Keratinocyte (primary cell): ENCODE measurements around the gene USP44. TPM values are rescaled to one million over a fixed set of nuclear protein-coding genes. Genes with fewer than 3 reads are reported as not detected.

ENCODE experiments used
- DNase-seq: peaks from one replicate; pipeline ENCODE4 v3.0.0-alpha.2; 2011; ENCODE audit warnings: low read depth, missing footprints, low spot score
- FAIRE-seq: peaks from 2 replicates; lab custom pipeline; 2011; peaks lifted over from hg19 to GRCh38; lab: Jason Lieb, UNC
- H2AFZ ChIP-seq: 2 replicates; pipeline ENCODE4 v1.6.0; 2012; ENCODE audit warnings: low read length, control low read depth, inconsistent platforms; ENCODE audit not compliant: control insufficient read depth
- H3K27ac ChIP-seq: 2 replicates; pipeline ENCODE4 v1.5.1; 2011; ENCODE audit warnings: low read length; ENCODE audit not compliant: control insufficient read depth, insufficient read depth
- H3K27me3 ChIP-seq: 3 replicates; pipeline ENCODE4 v1.6.0; 2011; ENCODE audit warnings: low read length; ENCODE audit not compliant: control insufficient read depth, insufficient read depth; ENCODE audit errors: extremely low read depth
- H3K36me3 ChIP-seq, 2 experiments: 2 replicates in 1 of 2; 3 replicates in 1 of 2; pipeline ENCODE4 v1.5.1; 2011; ENCODE audit warnings: low read length in 2 of 2, mild to moderate bottlenecking in 1 of 2; ENCODE audit not compliant: control insufficient read depth in 2 of 2, insufficient read depth in 2 of 2; ENCODE audit errors: extremely low read depth in 1 of 2
- H3K4me1 ChIP-seq: 3 replicates; pipeline ENCODE4 v1.5.1; 2011; ENCODE audit warnings: low read length; ENCODE audit not compliant: control insufficient read depth, insufficient read depth; ENCODE audit errors: extremely low read depth
- H3K4me2 ChIP-seq: 3 replicates; pipeline ENCODE4 v1.6.0; 2011; ENCODE audit warnings: low read depth, low read length; ENCODE audit not compliant: control insufficient read depth, insufficient read depth; ENCODE audit errors: extremely low read depth
- H3K4me3 ChIP-seq, 3 experiments: fragments of 200-600 bp in 1 of 3; sonication (generic) in 1 of 3; 2 replicates in 2 of 3; 3 replicates in 1 of 3; pipeline ENCODE4 v1.5.1; 2011 to 2016; ENCODE audit warnings: low read length in 3 of 3, mild to moderate bottlenecking in 3 of 3, control low read depth in 2 of 3, inconsistent platforms in 1 of 3, low read depth in 1 of 3, mixed read lengths in 1 of 3, mixed run types in 1 of 3, moderate library complexity in 1 of 3; ENCODE audit not compliant: control insufficient read depth in 2 of 3, insufficient read depth in 2 of 3; ENCODE audit errors: extremely low read depth in 1 of 3
- H3K79me2 ChIP-seq: 2 replicates; pipeline ENCODE4 v1.6.0; 2012; ENCODE audit warnings: low read length; ENCODE audit not compliant: control insufficient read depth, insufficient read depth
- H3K9ac ChIP-seq: 3 replicates; pipeline ENCODE4 v1.6.0; 2011; ENCODE audit warnings: low read length; ENCODE audit not compliant: control insufficient read depth, insufficient read depth; ENCODE audit errors: extremely low read depth
- H3K9me1 ChIP-seq: 3 replicates; pipeline ENCODE4 v1.6.0; 2011; ENCODE audit warnings: low read length; ENCODE audit not compliant: control insufficient read depth, insufficient read depth; ENCODE audit errors: extremely low read depth
- H3K9me3 ChIP-seq: 2 replicates; pipeline ENCODE4 v1.5.1; 2012; ENCODE audit warnings: low read depth, low read length; ENCODE audit not compliant: control insufficient read depth
- H4K20me1 ChIP-seq: 3 replicates; pipeline ENCODE4 v1.6.0; 2011; ENCODE audit warnings: low read length; ENCODE audit not compliant: control insufficient read depth, insufficient read depth; ENCODE audit errors: extremely low read depth
- EZH2 ChIP-seq: IDR thresholded peaks from one replicate; pipeline ENCODE4 v1.6.1; 2012; ENCODE audit warnings: inconsistent platforms, mild to moderate bottlenecking, low read length, moderate library complexity
- dilution Hi-C: fragments of 300-500 bp; cut with MboI; formaldehyde crosslinking; loops from one replicate; pipeline ENCODE4 v1.7.0; 2020; ENCODE audit warnings: low sequenced_read_pairs; ENCODE audit not compliant: extremely low pct_ligation_motif_present
- polyA plus RNA-seq, 5 experiments: library from polyadenylated mRNA; depleted of rRNA in 3 of 5; stranded (reverse) in 3 of 5; stranded (forward) in 1 of 5; unstranded in 1 of 5; fragments of >200 nt; gene quantifications; 1 replicate in 1 of 5; 2 replicates in 3 of 5; 3 replicates in 1 of 5; pipeline versions ENCODE4 v1.2.1 to v1.2.3, GENCODE V29; 2011 to 2012; ENCODE audit warnings: missing spikeins in 2 of 5, low read depth in 1 of 5, low replicate concordance in 1 of 5
- TF ChIP-seq, protein P1 (sequence below), 3 experiments: IDR thresholded peaks in 1 of 3; conservative IDR thresholded peaks in 1 of 3; optimal IDR thresholded peaks in 1 of 3; 2 replicates in 2 of 3; 3 replicates in 1 of 3; pipeline versions ENCODE3 to v1.5.1; 2011; ENCODE audit warnings: low read length in 3 of 3, mild to moderate bottlenecking in 3 of 3, moderate library complexity in 2 of 3, control low read depth in 1 of 3, inconsistent platforms in 1 of 3; ENCODE audit not compliant: insufficient read depth in 2 of 3; ENCODE audit errors: extremely low read depth in 1 of 3

Gene USP44
- polyA plus RNA-seq, 1 donor (not counting 4 experiments of a cell fraction or from before 2014, with no cell fraction given): 0.18 TPM

DNA sequence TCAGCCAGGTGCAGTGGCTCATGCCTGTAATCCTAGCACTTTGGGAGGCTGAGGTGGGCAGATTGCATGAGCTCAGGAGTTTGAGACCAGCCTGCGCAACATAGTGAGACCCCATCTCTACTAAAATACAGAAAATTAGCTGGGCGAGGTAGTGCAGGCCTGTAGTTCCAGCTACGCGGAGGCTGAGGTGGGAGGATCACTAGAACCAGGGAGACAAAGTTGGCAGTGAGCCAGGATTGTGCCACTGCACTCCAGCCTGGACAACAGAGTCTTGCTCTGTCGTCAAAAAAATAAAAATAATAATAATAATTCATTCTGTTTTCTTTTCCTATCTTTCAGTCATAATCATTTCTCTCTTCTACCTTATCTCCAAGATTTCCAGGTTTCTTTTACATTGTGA is 48.6 kb upstream of the USP44 start:
- Histone ChIP-seq H3K9ac (no peak overlapping the region), H3K36me3 (no peaks in the 10 kb centered on the region), H3K4me3 (no peak overlapping the region), H3K9me3 (no peaks in the 10 kb centered on the region), H3K79me2 (no peaks in the 10 kb centered on the region), H3K4me1 (peaks cover 2% of the 10 kb centered on the region), H3K27ac (no peak overlapping the region), H3K9me1 (no peaks in the 10 kb centered on the region), H3K27me3 (no peaks in the 10 kb centered on the region), H4K20me1 (no peaks in the 10 kb centered on the region), H2AFZ (no peak overlapping the region), H3K4me2 (no peak overlapping the region)
- DNase-seq: no peak
- FAIRE-seq: no peak
- TF ChIP-seq, protein P1, sequence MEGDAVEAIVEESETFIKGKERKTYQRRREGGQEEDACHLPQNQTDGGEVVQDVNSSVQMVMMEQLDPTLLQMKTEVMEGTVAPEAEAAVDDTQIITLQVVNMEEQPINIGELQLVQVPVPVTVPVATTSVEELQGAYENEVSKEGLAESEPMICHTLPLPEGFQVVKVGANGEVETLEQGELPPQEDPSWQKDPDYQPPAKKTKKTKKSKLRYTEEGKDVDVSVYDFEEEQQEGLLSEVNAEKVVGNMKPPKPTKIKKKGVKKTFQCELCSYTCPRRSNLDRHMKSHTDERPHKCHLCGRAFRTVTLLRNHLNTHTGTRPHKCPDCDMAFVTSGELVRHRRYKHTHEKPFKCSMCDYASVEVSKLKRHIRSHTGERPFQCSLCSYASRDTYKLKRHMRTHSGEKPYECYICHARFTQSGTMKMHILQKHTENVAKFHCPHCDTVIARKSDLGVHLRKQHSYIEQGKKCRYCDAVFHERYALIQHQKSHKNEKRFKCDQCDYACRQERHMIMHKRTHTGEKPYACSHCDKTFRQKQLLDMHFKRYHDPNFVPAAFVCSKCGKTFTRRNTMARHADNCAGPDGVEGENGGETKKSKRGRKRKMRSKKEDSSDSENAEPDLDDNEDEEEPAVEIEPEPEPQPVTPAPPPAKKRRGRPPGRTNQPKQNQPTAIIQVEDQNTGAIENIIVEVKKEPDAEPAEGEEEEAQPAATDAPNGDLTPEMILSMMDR (optimal IDR thresholded peaks at IDR 0.05 in 1 of 3, IDR thresholded peaks at IDR 0.05 in 1 of 3, conservative IDR thresholded peaks at IDR 0.05 in 1 of 3; ENCODE audit: extremely low read depth in 1 of 3, insufficient read depth in 2 of 3, low read length in 3 of 3): no peak
- no peak for TF ChIP-seq EZH2
- dilution Hi-C loops: no loop called here

DNA sequence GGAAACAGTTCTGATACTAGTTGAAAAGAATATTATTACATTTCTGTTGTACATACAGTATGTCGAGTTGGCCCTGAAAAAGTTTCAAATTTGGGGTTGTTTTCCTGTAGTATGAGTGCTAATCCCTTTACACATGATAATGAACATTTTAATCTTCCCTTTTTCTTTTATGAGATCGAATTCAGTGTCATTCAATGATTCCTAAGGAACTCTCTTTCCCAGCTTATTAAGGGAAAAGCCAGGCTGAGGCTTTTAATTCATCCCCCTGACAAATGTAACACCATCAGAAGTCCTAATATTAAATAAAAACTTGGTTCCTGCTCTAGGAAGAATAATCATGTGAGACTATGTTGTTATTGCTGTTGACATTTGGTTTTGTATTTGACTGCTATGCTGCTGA is 42.9 kb upstream of the USP44 start:
- DNase-seq (no peak), FAIRE-seq (no peak)
- Histone ChIP-seq H2AFZ (no peak overlapping the region), H3K36me3 (no peaks in the 10 kb centered on the region), H3K27ac (no peak overlapping the region), H3K9me3 (no peaks in the 10 kb centered on the region), H3K79me2 (no peaks in the 10 kb centered on the region), H3K27me3 (no peaks in the 10 kb centered on the region), H3K9me1 (no peaks in the 10 kb centered on the region), H3K9ac (no peak overlapping the region), H3K4me2 (no peak overlapping the region), H3K4me1 (no peaks in the 10 kb centered on the region), H3K4me3 (no peak overlapping the region), H4K20me1 (no peaks in the 10 kb centered on the region)
- no peak for TF ChIP-seq EZH2
- TF ChIP-seq, protein P1 (optimal IDR thresholded peaks at IDR 0.05 in 1 of 3, IDR thresholded peaks at IDR 0.05 in 1 of 3, conservative IDR thresholded peaks at IDR 0.05 in 1 of 3; ENCODE audit: extremely low read depth in 1 of 3, insufficient read depth in 2 of 3, low read length in 3 of 3): no peak
- dilution Hi-C loops: no loop called here
